ENCODE results near the gene LSM4. TPM values are rescaled to one million over a fixed set of nuclear protein-coding genes. Genes with fewer than 3 reads are reported as not detected.

LSM4 gene
- total and polyA plus RNA-seq, 2 of the 13 experiments (the other 11 are each of a cell fraction or from before 2014, with no cell fraction given), result 65.8 to 166 TPM

DNA sequence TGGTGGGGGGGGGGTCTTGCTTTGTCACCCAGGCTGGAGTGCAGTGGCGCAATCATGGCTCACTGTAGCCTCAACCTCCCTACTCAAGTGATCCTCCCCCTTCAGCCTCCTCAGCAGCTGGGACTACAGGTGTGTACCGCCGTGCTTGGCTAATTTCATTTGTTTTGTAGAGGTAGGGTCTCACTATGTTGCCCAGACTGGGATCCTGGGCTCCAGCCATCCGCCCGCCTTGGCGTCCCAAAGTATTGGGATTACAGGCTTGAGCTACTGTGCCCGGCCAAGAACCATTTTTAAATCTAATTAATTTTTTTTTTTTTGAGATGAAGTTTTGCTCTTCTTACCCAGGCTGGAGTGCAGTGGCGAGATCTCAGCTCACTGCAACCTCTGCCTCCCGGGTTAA, 23.2 kb downstream of the LSM4 start:
- in situ Hi-C loops (cut with HindIII; ENCODE audit: extremely low pct_ligation_motif_present, low pct_unique_long_range_greater_than_20kb), result no loop called here
- 76% methylated on average over 9 of the region's 9 CpGs for WGBS (ENCODE audit: low lambda C conversion rate)
- H3K9ac ChIP-seq (ENCODE audit: insufficient read depth, low read depth, low read length), result no peak overlapping the region
- H2AFZ ChIP-seq (ENCODE audit: low read length), result no peak overlapping the region
- no peaks in the 10 kb centered on the region for H3K27me3 ChIP-seq (ENCODE audit: control insufficient read depth in 1 of 2, insufficient read depth in 2 of 2, low read length in 2 of 2)
- DNase-seq (ENCODE audit: low spot score) (no peak), ATAC-seq (no peak), FAIRE-seq (no peak)
- H3K9me3 ChIP-seq (ENCODE audit: low read length), result no peaks in the 10 kb centered on the region
- intact Hi-C loops (cut with micrococcal nuclease; ENCODE audit: unreplicated experiment), result no loop called here
- H3K4me2 ChIP-seq (ENCODE audit: low read depth, low read length), result no peak overlapping the region
- no peak overlapping the region for H3K4me3 ChIP-seq (replicated peaks in 1 of 3; ENCODE audit: insufficient read depth in 1 of 3, low read depth in 2 of 3, low read length in 3 of 3)
- peaks cover 51% of the 10 kb centered on the region for H3K4me1 ChIP-seq (ENCODE audit: insufficient read depth, low read length)
- POLR2A ChIA-PET, result interaction anchor here (6.1 to 7.2 kb wide), 2 partner anchors 18 to 20 kb away, joined by 187 to 251 read pairs; partner anchors contain the start of genes JUND and LSM4
- H3K79me2 ChIP-seq (ENCODE audit: insufficient read depth, low read length), result no peaks in the 10 kb centered on the region
- CTCF ChIA-PET (ENCODE audit: low intra/inter-chr PET ratio, low total read pairs), result no interaction called here
- H4K20me1 ChIP-seq (ENCODE audit: insufficient read depth, low read length), result no peaks in the 10 kb centered on the region
- no peak overlapping the region for H3K27ac ChIP-seq (ENCODE audit: extremely low read length, insufficient read depth, low read length)
- TF ChIP-seq, protein P1, sequence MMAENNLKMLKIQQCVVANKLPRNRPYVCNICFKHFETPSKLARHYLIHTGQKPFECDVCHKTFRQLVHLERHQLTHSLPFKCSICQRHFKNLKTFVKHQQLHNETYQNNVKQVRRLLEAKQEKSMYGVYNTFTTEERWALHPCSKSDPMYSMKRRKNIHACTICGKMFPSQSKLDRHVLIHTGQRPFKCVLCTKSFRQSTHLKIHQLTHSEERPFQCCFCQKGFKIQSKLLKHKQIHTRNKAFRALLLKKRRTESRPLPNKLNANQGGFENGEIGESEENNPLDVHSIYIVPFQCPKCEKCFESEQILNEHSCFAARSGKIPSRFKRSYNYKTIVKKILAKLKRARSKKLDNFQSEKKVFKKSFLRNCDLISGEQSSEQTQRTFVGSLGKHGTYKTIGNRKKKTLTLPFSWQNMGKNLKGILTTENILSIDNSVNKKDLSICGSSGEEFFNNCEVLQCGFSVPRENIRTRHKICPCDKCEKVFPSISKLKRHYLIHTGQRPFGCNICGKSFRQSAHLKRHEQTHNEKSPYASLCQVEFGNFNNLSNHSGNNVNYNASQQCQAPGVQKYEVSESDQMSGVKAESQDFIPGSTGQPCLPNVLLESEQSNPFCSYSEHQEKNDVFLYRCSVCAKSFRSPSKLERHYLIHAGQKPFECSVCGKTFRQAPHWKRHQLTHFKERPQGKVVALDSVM (CRISPR knock-in tag; IDR thresholded peaks at IDR 0.05), result peak; percentile 22; the same call in 1 of the 2 replicates
- peak; percentile 88 for TF ChIP-seq ZNF121 (CRISPR knock-in tag; IDR thresholded peaks at IDR 0.05)
- no peak for TF ChIP-seq YEATS2 (CRISPR knock-in tag; IDR thresholded peaks at IDR 0.05; ENCODE audit: borderline replicate concordance)
- no peaks in the 10 kb centered on the region for H3K36me3 ChIP-seq (replicated peaks in 1 of 2; ENCODE audit: control insufficient read depth in 1 of 2, insufficient read depth in 2 of 2, low read length in 2 of 2)
- BruUV-seq (replicated peaks), result no TSS peak

DNA sequence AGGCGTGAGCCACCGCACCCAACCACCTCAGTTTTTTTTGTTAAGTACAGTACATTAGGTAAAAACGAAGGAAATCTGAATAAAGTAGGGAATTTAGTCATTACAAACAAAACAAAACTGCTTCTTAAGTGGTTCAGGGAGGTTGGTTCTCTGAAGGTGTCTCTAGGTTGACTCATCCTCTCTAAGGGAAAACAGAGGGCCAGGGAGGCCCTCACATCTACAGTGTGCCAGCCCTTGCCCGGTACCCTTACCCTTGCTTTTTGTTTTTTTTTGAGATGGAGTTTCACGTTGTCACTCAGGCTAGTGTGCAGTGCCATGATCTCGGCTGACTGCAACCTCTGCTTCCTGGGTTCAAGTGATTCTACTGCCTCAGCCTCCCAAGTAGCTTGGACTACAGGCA, 24.3 kb downstream of the LSM4 start:
- no peak for FAIRE-seq
- no peak for TF ChIP-seq HMG20A (CRISPR knock-in tag; IDR thresholded peaks at IDR 0.05; ENCODE audit: borderline replicate concordance)
- no peak for TF ChIP-seq GFI1 (CRISPR knock-in tag; IDR thresholded peaks at IDR 0.05; ENCODE audit: borderline replicate concordance)
- TF ChIP-seq, protein P2, sequence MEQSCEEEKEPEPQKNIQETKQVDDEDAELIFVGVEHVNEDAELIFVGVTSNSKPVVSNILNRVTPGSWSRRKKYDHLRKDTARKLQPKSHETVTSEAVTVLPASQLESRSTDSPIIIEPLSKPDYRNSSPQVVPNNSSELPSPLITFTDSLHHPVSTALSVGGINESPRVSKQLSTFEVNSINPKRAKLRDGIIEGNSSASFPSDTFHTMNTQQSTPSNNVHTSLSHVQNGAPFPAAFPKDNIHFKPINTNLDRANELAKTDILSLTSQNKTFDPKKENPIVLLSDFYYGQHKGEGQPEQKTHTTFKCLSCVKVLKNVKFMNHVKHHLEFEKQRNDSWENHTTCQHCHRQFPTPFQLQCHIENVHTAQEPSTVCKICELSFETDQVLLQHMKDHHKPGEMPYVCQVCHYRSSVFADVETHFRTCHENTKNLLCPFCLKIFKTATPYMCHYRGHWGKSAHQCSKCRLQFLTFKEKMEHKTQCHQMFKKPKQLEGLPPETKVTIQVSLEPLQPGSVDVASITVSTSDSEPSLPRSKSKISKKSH (CRISPR knock-in tag; IDR thresholded peaks at IDR 0.05; ENCODE audit: borderline replicate concordance), result no peak
- TF ChIP-seq ZKSCAN5 (CRISPR knock-in tag; IDR thresholded peaks at IDR 0.05), result no peak
- TF ChIP-seq ZFAT (CRISPR knock-in tag; conservative IDR thresholded peaks at IDR 0.05), result no peak
- TF ChIP-seq BHLHE40 (IDR thresholded peaks at IDR 0.05; ENCODE audit: low read length), result no peak
- TF ChIP-seq, protein P3, sequence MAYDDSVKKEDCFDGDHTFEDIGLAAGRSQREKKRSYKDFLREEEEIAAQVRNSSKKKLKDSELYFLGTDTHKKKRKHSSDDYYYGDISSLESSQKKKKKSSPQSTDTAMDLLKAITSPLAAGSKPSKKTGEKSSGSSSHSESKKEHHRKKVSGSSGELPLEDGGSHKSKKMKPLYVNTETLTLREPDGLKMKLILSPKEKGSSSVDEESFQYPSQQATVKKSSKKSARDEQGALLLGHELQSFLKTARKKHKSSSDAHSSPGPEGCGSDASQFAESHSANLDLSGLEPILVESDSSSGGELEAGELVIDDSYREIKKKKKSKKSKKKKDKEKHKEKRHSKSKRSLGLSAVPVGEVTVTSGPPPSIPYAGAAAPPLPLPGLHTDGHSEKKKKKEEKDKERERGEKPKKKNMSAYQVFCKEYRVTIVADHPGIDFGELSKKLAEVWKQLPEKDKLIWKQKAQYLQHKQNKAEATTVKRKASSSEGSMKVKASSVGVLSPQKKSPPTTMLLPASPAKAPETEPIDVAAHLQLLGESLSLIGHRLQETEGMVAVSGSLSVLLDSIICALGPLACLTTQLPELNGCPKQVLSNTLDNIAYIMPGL (CRISPR knock-in tag; IDR thresholded peaks at IDR 0.05; ENCODE audit: borderline replicate concordance in 1 of 2, low read depth in 1 of 2), result no peak
- TF ChIP-seq GPN1 (CRISPR knock-in tag; IDR thresholded peaks at IDR 0.05; ENCODE audit: borderline replicate concordance), result no peak
- TF ChIP-seq ZNF33A (CRISPR knock-in tag; IDR thresholded peaks at IDR 0.05; ENCODE audit: borderline replicate concordance), result no peak
- TF ChIP-seq SMARCE1 (IDR thresholded peaks at IDR 0.05; ENCODE audit: borderline replicate concordance), result no peak
- TF ChIP-seq NFATC3 (CRISPR knock-in tag; IDR thresholded peaks at IDR 0.05), result no peak

More for the DNA sequence above, 24.3 kb downstream of the LSM4 start:
- Histone ChIP-seq H3K27ac (ENCODE audit: extremely low read length, insufficient read depth, low read length) (no peak overlapping the region), H3K4me1 (ENCODE audit: insufficient read depth, low read length) (peaks cover 51% of the 10 kb centered on the region), H3K4me3 (replicated peaks in 1 of 3; ENCODE audit: insufficient read depth in 1 of 3, low read depth in 2 of 3, low read length in 3 of 3) (no peak overlapping the region), H3K36me3 (replicated peaks in 1 of 2; ENCODE audit: control insufficient read depth in 1 of 2, insufficient read depth in 2 of 2, low read length in 2 of 2) (no peaks in the 10 kb centered on the region), H4K20me1 (ENCODE audit: insufficient read depth, low read length) (no peaks in the 10 kb centered on the region), H3K9ac (ENCODE audit: insufficient read depth, low read depth, low read length) (no peak overlapping the region), H3K27me3 (ENCODE audit: control insufficient read depth in 1 of 2, insufficient read depth in 2 of 2, low read length in 2 of 2) (no peaks in the 10 kb centered on the region), H3K4me2 (ENCODE audit: low read depth, low read length) (no peak overlapping the region), H3K79me2 (ENCODE audit: insufficient read depth, low read length) (no peaks in the 10 kb centered on the region), H3K9me3 (ENCODE audit: low read length) (no peaks in the 10 kb centered on the region), H2AFZ (ENCODE audit: low read length) (no peak overlapping the region)
- POLR2A ChIA-PET, result interaction anchor here (1.3 to 7.2 kb wide), 2 partner anchors 17 to 19 kb away, joined by 4 to 187 read pairs; partner anchors contain the start of gene JUND
- no TSS peak for BruUV-seq (replicated peaks)
- intact Hi-C loops (cut with micrococcal nuclease; ENCODE audit: unreplicated experiment) (no loop called here), in situ Hi-C loops (cut with HindIII; ENCODE audit: extremely low pct_ligation_motif_present, low pct_unique_long_range_greater_than_20kb) (no loop called here)
- WGBS (ENCODE audit: low lambda C conversion rate), result 51% methylated on average over 6 of the region's 6 CpGs
- no peak for ATAC-seq
- DNase-seq (ENCODE audit: low spot score), result no peak
- CTCF ChIA-PET (ENCODE audit: low intra/inter-chr PET ratio, low total read pairs), result no interaction called here
